Adipocyte (in vitro differentiated cells): ENCODE data around the gene CHST11.

Source experiments
- DNase-seq: peaks from one replicate; pipeline ENCODE4 v3.0.0-alpha.2; 2015; ENCODE audit warnings: low read depth
- H3K27me3 ChIP-seq: replicated peaks from 2 replicates; pipeline ENCODE4 v1.7.0; 2013; ENCODE audit warnings: mild to moderate bottlenecking, low read length, moderate library complexity; ENCODE audit not compliant: control insufficient read depth, insufficient read depth
- H3K36me3 ChIP-seq: 2 replicates; pipeline ENCODE4 v1.7.0; 2013; ENCODE audit warnings: low read length, mild to moderate bottlenecking, moderate library complexity; ENCODE audit not compliant: control insufficient read depth, insufficient read depth, severe bottlenecking
- H3K4me1 ChIP-seq: 2 replicates; pipeline ENCODE4 v1.7.0; 2013; ENCODE audit warnings: mild to moderate bottlenecking, low read length, moderate library complexity; ENCODE audit not compliant: control insufficient read depth, insufficient read depth
- H3K4me3 ChIP-seq: 2 replicates; pipeline ENCODE4 v1.7.0; 2013; ENCODE audit warnings: mild to moderate bottlenecking, low read length, moderate library complexity
- H3K9ac ChIP-seq: 2 replicates; pipeline ENCODE4 v1.7.0; 2013; ENCODE audit warnings: mild to moderate bottlenecking, low read length, moderate library complexity
- H3K9me3 ChIP-seq: 2 replicates; pipeline ENCODE4 v1.7.0; 2013; ENCODE audit warnings: mild to moderate bottlenecking, low read length, moderate library complexity; ENCODE audit not compliant: control insufficient read depth

CHST11 gene

DNA sequence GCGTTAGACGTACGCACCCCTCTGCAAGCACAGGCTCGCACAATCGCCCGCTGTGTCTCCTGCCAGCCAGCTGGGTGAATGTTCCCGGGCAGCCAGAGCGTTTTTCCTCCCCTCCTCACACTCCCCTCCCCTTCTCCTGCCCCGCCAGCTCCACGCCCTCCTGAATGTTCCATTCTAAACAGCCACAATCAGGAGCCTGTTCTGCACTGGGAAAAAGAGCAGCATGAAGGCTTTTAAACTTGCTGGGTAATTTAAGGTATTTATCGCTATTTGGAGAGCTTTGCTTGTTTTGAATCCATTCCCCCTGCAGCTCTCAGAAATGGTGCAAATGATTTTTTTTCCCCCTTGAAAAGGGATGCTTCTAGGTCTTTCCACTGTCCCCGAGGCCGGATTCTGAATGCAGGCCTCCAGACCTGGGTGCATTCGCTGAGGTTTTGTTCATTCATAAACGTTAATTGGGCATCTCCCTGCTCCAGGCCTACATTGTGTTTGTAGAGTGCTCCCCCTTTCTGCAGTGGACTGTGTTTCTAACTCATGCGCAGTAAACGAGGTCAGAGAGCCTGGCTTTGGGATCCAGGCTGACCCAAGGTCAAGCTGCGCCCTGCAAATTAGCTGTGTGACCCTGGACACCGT lies 212.5 kb downstream of the CHST11 start:
- Histone ChIP-seq H3K4me1 (peaks cover 75% of the 10 kb centered on the region), H3K27me3 (no peaks in the 10 kb centered on the region), H3K9ac (peak overlapping the region; percentile 12), H3K9me3 (no peaks in the 10 kb centered on the region), H3K4me3 (no peak overlapping the region), H3K36me3 (no peaks in the 10 kb centered on the region)
- peak; percentile 41 for DNase-seq

DNA sequence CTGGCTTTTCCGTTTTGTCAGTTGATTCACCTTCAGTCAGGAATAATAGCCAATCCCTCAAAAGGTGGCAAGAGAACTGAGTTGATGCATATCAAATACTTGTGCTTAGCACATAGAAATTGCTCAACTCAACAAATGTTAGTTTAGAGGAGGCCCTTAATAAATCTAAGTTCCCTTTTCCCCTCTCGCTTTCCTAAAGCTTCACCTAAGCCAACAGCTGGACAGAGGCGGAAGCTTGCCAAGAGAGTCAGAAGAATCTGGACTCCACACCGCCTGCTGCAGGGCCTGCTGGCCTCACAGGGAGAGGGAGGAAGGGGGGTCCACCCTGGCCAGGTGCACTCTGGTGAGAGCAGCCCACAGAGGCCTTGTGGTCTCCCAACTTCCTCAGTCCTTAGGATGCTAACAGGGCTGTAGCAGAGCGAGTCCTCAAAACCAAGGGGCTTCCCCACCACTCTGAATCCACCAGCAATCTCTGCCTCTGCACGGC lies 213.1 kb downstream of the CHST11 start:
- no peak for DNase-seq
- peaks cover 77% of the 10 kb centered on the region for H3K4me1 ChIP-seq
- H3K9ac ChIP-seq: peak overlapping the region; percentile 12
- no peaks in the 10 kb centered on the region for H3K36me3 ChIP-seq
- H3K27me3 ChIP-seq: no peaks in the 10 kb centered on the region
- no peak overlapping the region for H3K4me3 ChIP-seq
- no peaks in the 10 kb centered on the region for H3K9me3 ChIP-seq

DNA sequence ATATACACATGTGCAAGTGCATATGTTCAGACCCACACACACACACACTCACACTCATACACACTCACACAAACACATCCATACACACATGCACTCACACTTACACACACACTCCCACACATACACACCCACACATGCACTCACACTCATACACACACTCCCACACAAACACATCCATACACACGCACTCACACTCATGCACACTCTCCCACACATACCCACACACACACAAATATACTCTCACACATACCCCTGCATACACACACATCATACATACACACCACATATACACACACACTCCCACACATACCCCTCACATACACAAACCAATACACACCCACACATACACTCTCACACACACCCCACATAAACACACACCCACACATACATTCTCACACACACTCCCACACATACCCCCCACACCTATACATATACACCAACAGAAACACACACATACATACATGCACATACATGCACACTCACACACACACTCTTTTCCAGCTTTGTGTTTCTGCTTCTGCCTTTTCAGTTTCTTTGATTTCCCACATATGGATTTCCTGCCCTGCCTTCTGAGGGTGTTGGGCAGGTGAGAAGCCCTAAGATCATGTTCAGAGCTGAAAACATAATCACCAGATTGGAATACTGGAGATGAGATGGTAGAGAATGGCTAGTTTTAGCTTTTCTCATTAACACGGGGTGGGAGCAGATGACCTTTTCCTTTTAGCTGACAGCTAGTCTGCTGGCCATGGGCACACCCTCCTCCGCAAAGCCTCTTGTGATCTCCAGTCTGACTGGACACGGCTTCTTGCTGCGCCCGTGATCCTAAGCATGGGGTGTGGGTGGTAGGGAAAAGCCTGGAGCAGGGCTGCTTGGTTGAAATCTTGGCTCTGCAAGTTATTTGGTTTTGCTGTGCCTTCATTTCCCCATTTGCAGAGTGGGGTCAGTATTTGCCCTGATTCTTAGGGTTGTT lies 214.0 kb downstream of the CHST11 start:
- H3K4me1 ChIP-seq: peaks cover 77% of the 10 kb centered on the region

DNA sequence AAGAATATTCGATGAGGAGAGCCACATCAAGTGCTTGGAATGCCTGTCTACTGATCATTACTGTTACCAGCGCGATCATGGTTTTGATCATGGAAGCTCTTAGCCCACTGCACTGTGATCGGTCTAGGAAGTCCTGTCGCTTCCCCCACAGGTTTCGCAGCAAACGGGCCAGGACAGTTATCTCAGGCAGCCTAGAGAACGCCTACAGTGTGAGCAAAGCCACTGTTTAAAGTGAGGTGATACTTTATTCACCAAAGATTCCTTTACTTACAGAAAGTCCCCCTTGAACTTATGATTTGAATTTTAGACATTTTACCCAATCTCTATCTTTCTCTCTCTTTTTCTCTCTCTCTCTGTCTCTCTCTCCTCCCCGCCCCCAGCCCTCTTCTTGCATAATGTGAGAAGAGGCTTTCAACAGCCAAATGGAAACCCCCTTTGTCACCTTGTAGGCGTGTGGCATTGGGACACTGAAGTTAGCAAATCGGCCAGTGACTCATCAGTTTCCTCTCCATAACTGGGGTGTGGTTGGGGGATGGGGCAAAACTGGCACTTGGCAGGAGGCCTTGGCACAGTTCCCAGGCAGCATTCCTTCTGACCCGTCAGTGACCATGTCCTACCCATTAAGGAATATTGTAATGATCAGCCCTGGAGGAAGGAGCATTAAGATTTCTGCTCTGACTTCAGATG lies 214.8 kb downstream of the CHST11 start:
- Histone ChIP-seq H3K9me3 (no peaks in the 10 kb centered on the region), H3K9ac (peak overlapping the region; percentile 56), H3K4me1 (peaks cover 77% of the 10 kb centered on the region), H3K4me3 (peak overlapping the region; percentile 45), H3K36me3 (no peaks in the 10 kb centered on the region), H3K27me3 (no peaks in the 10 kb centered on the region)
- DNase-seq: peak; percentile 95

More for the DNA sequence above, 214.0 kb downstream of the CHST11 start:
- Histone ChIP-seq H3K4me3 (peak overlapping the region; percentile 31), H3K9ac (peak overlapping the region; percentile 37), H3K27me3 (no peaks in the 10 kb centered on the region), H3K9me3 (no peaks in the 10 kb centered on the region), H3K36me3 (no peaks in the 10 kb centered on the region)
- no peak for DNase-seq

DNA sequence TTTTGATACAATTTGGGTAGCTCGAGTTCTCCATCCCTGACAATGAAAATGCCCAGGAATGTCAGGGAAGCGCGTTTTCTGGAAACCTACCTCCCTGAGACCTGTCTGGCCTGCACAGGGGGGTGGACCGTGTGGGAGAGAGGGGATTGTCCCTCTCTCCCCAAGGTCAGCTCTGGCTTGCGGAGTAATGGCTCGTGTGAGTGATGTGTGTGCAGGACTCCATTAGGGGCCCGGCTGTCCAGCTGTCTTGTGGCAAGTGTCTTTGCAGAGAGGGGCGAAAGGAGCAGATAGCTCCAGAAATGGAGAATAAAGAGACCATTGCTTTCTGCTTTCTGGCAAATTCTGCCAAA lies 215.3 kb downstream of the CHST11 start:
- Histone ChIP-seq H3K36me3 (no peaks in the 10 kb centered on the region), H3K9ac (peak overlapping the region; percentile 56), H3K4me3 (peak overlapping the region; percentile 45), H3K27me3 (no peaks in the 10 kb centered on the region), H3K4me1 (peaks cover 72% of the 10 kb centered on the region), H3K9me3 (no peaks in the 10 kb centered on the region)
- DNase-seq: no peak

DNA sequence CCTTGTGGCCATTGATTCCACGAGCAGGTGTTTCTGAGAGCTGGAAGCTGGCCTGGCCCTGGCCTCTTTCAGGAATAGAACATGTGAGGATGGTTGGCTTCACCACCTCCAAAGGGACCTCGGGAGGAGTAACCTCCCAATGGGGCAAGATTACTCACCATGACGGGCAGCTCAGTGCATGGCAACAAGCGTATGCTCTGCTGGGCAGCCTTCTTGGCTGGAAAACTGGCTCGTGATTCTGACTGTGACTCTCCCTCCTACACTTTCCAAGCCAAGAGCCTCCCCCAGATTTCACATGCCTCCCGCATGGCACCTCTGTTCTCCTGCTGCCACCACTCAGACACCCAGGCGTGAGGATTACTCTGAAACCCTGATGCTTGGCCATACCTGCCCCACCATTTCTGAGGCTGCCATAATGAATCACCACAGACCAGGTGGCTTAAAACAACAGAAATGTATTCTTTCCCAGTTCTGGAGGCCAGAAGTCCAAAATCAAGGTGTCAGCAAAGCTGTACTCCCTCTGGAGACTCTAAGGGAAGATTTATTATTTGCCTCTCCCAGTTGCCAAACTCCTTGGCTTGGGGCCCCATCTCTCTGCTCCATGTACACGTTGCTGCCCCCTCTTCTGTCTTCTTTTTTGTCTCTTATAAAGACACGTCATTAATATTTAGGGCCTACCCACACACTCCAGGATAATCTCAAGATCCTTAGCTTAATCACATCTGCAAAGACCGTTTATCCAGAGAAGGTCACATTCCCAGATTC lies 215.9 kb downstream of the CHST11 start:
- H3K36me3 ChIP-seq: no peaks in the 10 kb centered on the region
- H3K27me3 ChIP-seq: no peaks in the 10 kb centered on the region
- no peak overlapping the region for H3K4me3 ChIP-seq
- H3K9me3 ChIP-seq: no peaks in the 10 kb centered on the region
- peaks cover 66% of the 10 kb centered on the region for H3K4me1 ChIP-seq
- H3K9ac ChIP-seq: peak overlapping the region; percentile 56
- DNase-seq: no peak

DNA sequence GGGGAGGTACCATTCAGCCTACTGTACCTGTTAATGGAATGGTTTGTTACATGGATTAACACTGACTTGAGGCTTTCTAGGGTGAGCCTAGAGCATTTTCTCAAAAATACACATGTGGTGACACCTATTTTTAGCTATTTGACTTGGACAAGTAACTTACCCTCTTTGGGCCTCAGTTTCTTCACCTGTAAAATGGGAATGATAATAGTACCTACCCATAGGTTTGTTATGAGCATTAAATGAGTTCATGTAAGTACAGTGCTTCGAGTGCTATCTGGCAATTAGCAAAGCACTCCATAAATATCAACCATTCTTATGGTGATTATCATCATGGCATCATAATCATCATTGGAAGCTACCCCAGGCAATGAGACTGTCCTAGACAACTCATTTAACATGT lies 216.5 kb downstream of the CHST11 start:
- H3K4me3 ChIP-seq: peak overlapping the region; percentile 14
- DNase-seq: no peak
- no peaks in the 10 kb centered on the region for H3K36me3 ChIP-seq
- H3K27me3 ChIP-seq: no peaks in the 10 kb centered on the region
- H3K9ac ChIP-seq: peak overlapping the region; percentile 56
- H3K9me3 ChIP-seq: no peaks in the 10 kb centered on the region
- H3K4me1 ChIP-seq: peaks cover 62% of the 10 kb centered on the region

DNA sequence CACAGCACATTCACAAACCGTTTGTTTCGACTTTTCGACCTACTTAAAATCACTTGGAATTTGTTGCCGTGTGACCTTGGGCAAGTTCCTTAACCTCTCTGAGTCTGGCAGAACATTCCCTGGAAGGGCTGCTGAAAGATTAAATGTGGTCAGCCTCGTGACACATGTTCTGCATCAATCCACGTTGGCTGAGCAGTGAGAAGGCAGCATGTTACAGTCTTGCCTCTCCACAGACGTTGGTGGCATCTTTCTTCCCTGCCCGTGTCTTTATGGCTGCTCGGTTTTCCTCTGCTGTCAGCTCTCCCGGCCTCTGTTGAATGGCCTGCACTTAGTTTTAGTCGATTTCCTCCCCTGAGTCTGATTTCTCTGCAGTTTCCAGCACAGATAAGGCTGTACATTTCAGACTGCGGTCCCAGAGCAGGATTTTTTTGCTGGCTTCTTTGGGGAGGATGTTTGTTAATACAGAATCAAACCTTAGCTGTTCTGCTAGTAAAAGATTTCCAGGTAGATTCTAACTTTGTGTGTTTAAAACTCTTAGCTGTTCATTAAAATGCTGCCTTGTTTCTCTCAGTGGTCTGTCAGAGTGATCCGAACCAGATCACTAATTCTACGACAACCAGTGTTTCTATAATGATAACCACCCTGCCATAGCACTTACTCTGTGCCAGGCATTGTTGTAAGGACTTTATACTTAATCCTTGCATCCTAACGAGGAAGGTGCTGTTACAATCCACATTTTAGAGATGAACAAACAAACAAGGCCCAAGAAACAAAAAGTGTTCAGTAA lies 217.1 kb downstream of the CHST11 start:
- H3K27me3 ChIP-seq: no peaks in the 10 kb centered on the region
- H3K4me3 ChIP-seq: peak overlapping the region; percentile 14
- peaks cover 56% of the 10 kb centered on the region for H3K4me1 ChIP-seq
- DNase-seq: no peak
- no peaks in the 10 kb centered on the region for H3K36me3 ChIP-seq
- H3K9ac ChIP-seq: peak overlapping the region; percentile 80
- no peaks in the 10 kb centered on the region for H3K9me3 ChIP-seq

DNA sequence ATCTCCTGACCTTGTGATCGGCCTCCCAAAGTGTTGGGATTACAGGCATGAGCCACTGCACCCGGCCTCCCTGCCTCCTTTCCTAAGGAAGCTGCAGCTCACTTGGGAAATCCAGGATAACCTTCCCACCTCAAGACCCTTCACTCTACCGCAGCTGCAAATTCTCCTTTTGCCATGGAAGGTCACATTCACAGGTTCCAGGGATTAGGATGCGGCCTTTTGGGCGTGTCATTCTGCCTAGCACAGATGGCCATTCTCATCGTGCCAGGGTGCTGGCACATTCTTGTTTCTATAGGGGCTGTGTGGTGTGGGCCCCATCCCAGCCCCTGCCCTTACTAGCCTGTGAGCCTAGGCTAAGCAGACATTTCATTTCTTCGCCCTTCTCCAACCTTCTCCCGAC lies 219.9 kb downstream of the CHST11 start:
- Histone ChIP-seq H3K27me3 (no peaks in the 10 kb centered on the region), H3K36me3 (no peaks in the 10 kb centered on the region), H3K4me3 (no peak overlapping the region), H3K9me3 (no peaks in the 10 kb centered on the region), H3K4me1 (peaks cover 28% of the 10 kb centered on the region), H3K9ac (no peak overlapping the region)
- no peak for DNase-seq

DNA sequence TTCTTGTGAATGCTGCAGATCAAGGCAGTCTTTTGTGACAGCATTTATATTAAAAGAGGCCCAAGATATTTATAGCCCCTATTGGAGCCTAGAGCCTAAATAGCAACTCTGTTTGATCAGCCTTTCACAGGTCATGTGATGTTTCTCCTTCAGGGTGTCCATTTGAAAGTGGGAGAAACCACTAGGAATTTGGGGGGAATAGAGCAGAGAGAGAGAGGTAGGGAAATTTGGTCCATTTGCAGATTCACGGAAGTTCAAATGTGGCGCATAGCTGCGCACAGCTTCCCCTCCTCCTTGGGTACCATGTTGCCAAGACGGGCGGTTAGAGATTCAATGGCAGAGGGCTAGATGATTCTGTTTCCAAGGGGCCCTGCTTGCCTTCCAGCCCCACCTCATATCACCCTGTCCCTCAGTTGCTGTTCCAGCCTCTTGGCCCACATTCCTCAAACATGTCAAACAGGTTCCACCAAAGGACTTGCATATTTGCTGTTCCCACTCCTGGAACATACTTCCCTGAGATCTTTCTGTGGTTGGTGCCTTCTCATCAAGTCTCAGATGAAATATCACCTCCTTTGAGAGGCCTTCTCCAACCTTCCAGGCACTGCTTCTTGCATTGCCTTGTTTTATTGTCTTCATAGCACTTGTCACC lies 220.8 kb downstream of the CHST11 start:
- H3K4me1 ChIP-seq: peaks cover 19% of the 10 kb centered on the region
- no peaks in the 10 kb centered on the region for H3K27me3 ChIP-seq
- no peak for DNase-seq
- no peak overlapping the region for H3K4me3 ChIP-seq
- H3K9me3 ChIP-seq: no peaks in the 10 kb centered on the region
- no peaks in the 10 kb centered on the region for H3K36me3 ChIP-seq
- no peak overlapping the region for H3K9ac ChIP-seq
